Activated T-helper 17 cell treated with anti-CD3 and anti-CD28 coated beads, Interleukin-2, amount 50 U/mL, for 72 hours (primary cell): ENCODE data around the gene LRRC14B. TPM values are rescaled to one million over a fixed set of nuclear protein-coding genes. Genes with fewer than 3 reads are reported as not detected.
A peak's percentile ranks its signal among the peaks of the same experiment; 100 is the strongest.
"Not testable (repeated sequence)": the region's sequence is repeated elsewhere in the genome, so short reads cannot be mapped to it uniquely, and the experiment has no call there.

ENCODE experiments used
- ATAC-seq: fragments of 150-1000 bp; cut with Tn5 transposase; replicated peaks from 2 replicates; pipeline ENCODE4 v1.10.0; 2021; ENCODE audit warnings: mild to moderate bottlenecking, moderate library complexity
- H3K27ac Mint-ChIP-seq: one replicate; pipeline ENCODE4 v1.8.0; 2022; ENCODE audit warnings: mixed read lengths
- H3K27me3 Mint-ChIP-seq: one replicate; pipeline ENCODE4 v1.8.0; 2022; ENCODE audit warnings: mixed read lengths
- H3K36me3 Mint-ChIP-seq: one replicate; pipeline ENCODE4 v1.8.0; 2022; ENCODE audit warnings: low read depth, mild to moderate bottlenecking, mixed read lengths
- H3K4me1 Mint-ChIP-seq: one replicate; pipeline ENCODE4 v1.8.0; 2022; ENCODE audit warnings: mixed read lengths
- H3K4me3 Mint-ChIP-seq: one replicate; pipeline ENCODE4 v1.8.0; 2022; ENCODE audit warnings: mild to moderate bottlenecking, mixed read lengths
- H3K9me3 Mint-ChIP-seq: one replicate; pipeline ENCODE4 v1.8.0; 2022; ENCODE audit warnings: mixed read lengths
- total RNA-seq, 2 donors: library from RNA; stranded (reverse); gene quantifications; one replicate each; pipeline ENCODE4 v1.2.3, GENCODE V29; 2022

Gene LRRC14B
- total RNA-seq, 2 donors from 2014 or later, result not detected

DNA sequence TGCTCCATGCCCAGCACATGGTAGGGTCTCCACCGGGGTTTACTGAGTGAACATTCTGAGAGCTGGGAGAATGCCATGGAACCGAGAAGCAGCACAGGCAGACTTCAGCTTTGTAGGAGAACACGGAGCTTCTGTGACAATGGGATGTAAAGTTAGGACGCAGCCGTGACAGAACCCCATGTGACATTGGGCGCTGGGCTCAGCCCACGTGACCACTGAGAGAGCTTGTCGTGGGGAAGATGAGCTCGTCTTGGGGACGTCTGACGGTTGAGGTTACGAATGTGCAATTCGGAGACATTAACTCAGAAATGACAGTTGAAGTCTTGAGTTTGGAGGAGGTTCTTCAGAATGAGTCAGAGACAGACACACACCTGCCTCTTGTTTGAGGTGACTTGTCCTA is 40.4 kb downstream of the LRRC14B start:
- Mint-ChIP-seq H3K27ac (peak overlapping the region; percentile 39), H3K9me3 (no peaks in the 10 kb centered on the region), H3K27me3 (no peaks in the 10 kb centered on the region), H3K4me3 (no peak overlapping the region), H3K4me1 (no peaks in the 10 kb centered on the region), H3K36me3 (peaks cover 100% of the 10 kb centered on the region)
- peak; percentile 78 for ATAC-seq

DNA sequence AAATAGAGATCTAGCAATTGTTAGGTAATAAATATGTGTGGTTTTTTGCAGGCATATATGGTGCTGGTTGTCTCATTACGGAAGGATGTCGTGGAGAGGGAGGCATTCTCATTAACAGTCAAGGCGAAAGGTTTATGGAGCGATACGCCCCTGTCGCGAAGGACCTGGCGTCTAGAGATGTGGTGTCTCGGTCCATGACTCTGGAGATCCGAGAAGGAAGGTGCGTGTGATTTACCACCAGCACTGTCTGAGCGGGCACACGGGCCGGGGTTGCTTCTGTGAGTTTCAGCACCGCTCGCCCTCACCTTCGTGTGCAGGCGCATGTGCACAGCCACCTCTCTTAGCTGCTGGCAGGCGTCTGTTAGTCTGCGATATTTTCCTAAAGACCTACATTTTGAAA is 42.1 kb downstream of the LRRC14B start:
- peaks cover 99% of the 10 kb centered on the region for H3K36me3 Mint-ChIP-seq
- H3K9me3 Mint-ChIP-seq, H3K4me1 Mint-ChIP-seq, H3K27ac Mint-ChIP-seq, H3K4me3 Mint-ChIP-seq, H3K27me3 Mint-ChIP-seq, ATAC-seq: not testable (repeated sequence)

DNA sequence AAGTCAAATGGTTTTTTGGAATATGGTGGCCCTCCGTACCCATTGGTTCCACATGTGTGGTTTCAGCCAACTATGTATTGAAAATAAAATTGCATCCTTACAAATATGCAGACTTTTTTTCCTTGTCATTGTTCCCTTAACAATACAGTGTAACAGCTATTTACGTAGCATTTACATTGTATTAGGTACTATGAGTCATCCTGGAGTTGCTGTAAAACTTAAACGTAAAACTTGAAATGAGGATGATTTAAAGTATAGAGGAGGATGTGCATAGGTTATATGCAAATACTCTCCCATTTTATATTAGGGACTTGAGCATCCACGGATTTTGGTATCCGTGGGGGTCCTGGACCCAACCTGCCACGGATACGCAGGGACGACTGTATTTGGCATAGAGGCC is 43.2 kb downstream of the LRRC14B start:
- peaks cover 99% of the 10 kb centered on the region for H3K36me3 Mint-ChIP-seq
- H3K4me1 Mint-ChIP-seq, result no peaks in the 10 kb centered on the region
- ATAC-seq, result no peak

DNA sequence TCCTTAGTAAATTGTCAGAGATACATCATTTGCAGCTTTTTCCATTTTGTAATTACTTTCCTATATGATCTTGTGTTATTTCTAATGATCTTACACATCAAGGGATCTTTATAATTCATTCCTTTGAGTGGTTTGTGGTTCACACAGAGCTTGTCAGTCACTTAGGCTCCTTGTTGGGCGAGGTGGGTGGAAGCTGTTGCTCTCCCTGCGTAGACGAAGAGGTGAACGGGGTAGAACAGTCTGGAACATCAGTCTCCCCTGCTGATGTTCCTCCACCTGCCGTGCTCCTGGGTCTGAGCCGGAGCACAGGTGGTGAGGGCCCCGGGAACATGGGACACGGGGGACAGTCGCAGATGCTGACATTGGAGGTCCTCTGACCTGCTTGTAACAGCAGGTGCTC is 44.2 kb downstream of the LRRC14B start:
- H3K27ac Mint-ChIP-seq, H3K9me3 Mint-ChIP-seq, H3K27me3 Mint-ChIP-seq, H3K4me1 Mint-ChIP-seq, ATAC-seq, H3K4me3 Mint-ChIP-seq: not testable (repeated sequence)
- peaks cover 99% of the 10 kb centered on the region for H3K36me3 Mint-ChIP-seq

More for the DNA sequence above, 43.2 kb downstream of the LRRC14B start:
- no peaks in the 10 kb centered on the region for H3K9me3 Mint-ChIP-seq
- H3K27ac Mint-ChIP-seq, result no peak overlapping the region
- no peak overlapping the region for H3K4me3 Mint-ChIP-seq
- no peaks in the 10 kb centered on the region for H3K27me3 Mint-ChIP-seq

DNA sequence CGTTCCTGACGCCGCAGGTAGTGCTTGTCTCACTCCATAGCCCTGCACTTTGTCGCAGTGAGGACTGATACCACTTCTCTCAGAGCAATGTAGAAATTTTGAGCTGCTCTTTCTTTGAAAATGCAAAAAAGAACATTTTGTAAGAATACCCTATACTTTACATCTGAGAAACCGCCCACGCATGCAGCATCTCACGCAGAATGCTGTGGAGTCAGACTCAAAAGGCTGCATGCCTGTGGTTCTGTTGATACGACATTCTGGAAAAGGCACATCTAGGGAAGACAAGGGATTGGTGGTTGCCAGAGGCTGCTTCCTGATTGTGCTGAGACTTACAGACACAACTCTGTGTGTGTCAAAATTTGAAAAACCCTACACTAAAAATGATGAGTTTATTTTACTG is 46.6 kb downstream of the LRRC14B start:
- H3K4me3 Mint-ChIP-seq, H3K4me1 Mint-ChIP-seq, ATAC-seq, H3K27me3 Mint-ChIP-seq, H3K27ac Mint-ChIP-seq, H3K9me3 Mint-ChIP-seq: not testable (repeated sequence)
- H3K36me3 Mint-ChIP-seq, result peaks cover 99% of the 10 kb centered on the region

DNA sequence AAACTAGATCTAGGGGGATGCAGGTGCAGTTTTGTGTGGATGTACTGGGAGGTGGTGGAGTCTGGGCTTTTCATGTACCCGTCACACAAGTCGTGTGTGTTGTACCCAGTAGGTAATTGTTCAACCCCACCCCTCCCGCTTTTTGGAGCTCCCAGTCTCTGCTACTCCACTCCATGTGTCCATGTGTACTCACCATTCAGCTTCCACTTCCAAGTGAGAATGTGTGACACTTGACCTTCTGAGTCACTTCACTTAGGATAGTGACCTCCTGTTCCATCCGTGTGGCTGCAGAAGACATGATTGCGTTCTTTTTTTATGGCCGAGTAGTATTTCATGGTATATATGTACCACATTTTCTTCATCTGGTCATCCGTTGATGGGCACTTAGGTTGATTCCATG is 49.3 kb downstream of the LRRC14B start:
- H3K9me3 Mint-ChIP-seq, H3K27me3 Mint-ChIP-seq, H3K27ac Mint-ChIP-seq, H3K4me1 Mint-ChIP-seq, ATAC-seq, H3K4me3 Mint-ChIP-seq: not testable (repeated sequence)
- peaks cover 96% of the 10 kb centered on the region for H3K36me3 Mint-ChIP-seq

DNA sequence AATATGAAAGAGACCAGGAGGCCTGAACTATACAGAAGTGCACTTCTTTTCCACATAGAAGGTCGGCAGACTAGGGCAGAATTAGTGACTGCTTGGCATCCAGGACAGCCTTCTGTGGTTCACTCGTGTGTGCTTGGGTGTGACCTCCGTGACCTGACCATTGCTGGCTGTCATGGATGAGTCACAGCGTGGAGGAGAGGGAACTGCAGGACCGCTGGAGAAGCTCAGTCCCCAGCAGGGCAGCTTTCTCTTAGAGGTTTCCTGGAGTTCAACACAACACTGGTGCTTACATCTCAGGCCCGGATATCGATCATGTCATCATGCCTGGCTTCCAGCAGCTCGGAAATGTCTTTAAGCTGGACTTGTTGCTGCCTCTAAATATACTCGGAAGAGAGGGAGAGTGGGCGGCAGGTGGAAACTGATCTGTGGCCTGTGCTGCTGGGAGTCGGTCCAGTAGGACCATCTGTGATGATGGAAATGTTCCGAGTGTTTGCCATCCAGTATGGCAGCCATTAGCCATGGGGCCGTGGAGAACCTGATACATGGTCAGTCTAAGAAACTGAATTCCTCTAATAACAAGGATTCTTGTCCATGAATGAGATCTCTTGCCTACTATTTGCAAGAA is 49.9 kb downstream of the LRRC14B start:
- H3K4me3 Mint-ChIP-seq, H3K27me3 Mint-ChIP-seq, ATAC-seq, H3K9me3 Mint-ChIP-seq, H3K27ac Mint-ChIP-seq, H3K4me1 Mint-ChIP-seq: not testable (repeated sequence)
- peaks cover 96% of the 10 kb centered on the region for H3K36me3 Mint-ChIP-seq

DNA sequence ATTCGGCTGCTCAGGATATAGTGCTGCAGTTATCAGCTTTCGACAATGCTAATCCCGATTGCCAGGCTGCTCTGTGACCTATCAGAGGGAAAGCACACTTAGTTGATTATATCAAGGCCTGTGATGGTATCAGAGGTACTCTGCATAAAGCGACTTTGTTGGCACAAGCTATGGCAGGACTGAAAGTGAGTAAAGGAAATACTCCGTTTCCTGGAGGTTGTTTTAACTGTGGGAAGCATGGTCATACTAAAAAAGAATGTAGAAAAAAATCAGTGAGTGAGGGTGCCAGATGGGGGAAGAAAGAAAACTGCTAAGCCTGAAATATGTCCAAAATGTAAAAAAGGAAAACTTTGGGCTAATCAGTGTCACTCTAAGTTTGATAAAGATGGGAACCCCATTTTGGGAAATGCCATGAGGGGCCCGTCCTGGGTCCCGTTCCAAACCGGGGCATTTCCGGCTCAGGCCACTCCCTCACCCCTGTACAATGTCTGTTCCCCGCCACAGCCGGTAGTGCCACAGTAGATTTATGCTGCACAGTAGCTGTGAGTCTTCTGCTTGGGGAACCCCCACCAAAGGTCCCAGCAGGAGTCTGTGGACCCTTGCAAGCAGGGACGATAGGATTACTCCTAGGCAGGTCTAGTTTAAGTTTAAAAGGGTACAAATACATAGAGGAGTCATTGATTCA is 52.5 kb downstream of the LRRC14B start:
- peaks cover 98% of the 10 kb centered on the region for H3K36me3 Mint-ChIP-seq
- not testable (repeated sequence) for ATAC-seq, H3K4me1 Mint-ChIP-seq, H3K27me3 Mint-ChIP-seq, H3K4me3 Mint-ChIP-seq, H3K9me3 Mint-ChIP-seq
- peak overlapping the region; percentile 33 for H3K27ac Mint-ChIP-seq

DNA sequence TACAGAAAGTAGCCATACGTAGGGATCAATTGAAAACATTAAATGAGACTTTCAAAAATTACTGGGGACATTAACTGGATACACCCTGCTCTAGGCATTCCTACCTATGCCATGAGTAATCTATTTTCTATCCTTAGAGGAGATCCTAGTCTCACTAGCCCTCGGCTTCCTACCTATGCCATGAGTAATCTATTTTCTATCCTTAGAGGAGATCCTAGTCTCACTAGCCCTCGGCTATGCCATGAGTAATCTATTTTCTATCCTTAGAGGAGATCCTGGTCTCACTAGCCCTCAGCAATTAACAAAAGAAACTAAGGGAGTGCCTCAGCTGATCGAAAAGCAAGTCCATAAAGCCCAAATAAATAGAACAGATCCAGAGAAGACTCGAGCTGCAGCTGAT is 54.4 kb downstream of the LRRC14B start:
- H3K4me1 Mint-ChIP-seq, ATAC-seq: not testable (repeated sequence)

More for the DNA sequence above, 54.4 kb downstream of the LRRC14B start:
- H3K36me3 Mint-ChIP-seq, result peaks cover 97% of the 10 kb centered on the region
- not testable (repeated sequence) for H3K4me3 Mint-ChIP-seq, H3K27me3 Mint-ChIP-seq, H3K9me3 Mint-ChIP-seq, H3K27ac Mint-ChIP-seq

Other genes with a start within 250 kb of the LRRC14B start
- under 1 TPM in 1 of 2 donors, not detected in 1; 0.11 TPM for gene PLEKHG4B, start 99.3 kb upstream of the LRRC14B start, total RNA-seq
- 10 to 100 TPM in 1 of 2 donors, 1 to 10 TPM in 1; 6.4 to 10.5 TPM for gene CCDC127, start 26.7 kb downstream of the LRRC14B start, total RNA-seq
- gene SDHA, start 26.8 kb downstream of the LRRC14B start, total RNA-seq, result 100 to 1,000 TPM; 132 to 177 TPM
- 10 to 100 TPM; 64.5 to 83.0 TPM for gene PDCD6, start 80.2 kb downstream of the LRRC14B start, total RNA-seq
- gene AHRR, start 130.2 kb downstream of the LRRC14B start, total RNA-seq, result 10 to 100 TPM; 49.5 to 78.1 TPM